B cell (primary cell): ENCODE results near the gene EHMT2. TPM values are rescaled to one million over a fixed set of nuclear protein-coding genes. Genes with fewer than 3 reads are reported as not detected.

Experiments used
- ATAC-seq: fragments of 200-7000 bp; cut with Tn5 transposase; one replicate; pipeline ENCODE4 v1.10.0; 2021; ENCODE audit warnings: low read depth, mild to moderate bottlenecking, moderate number of reproducible peaks, moderate library complexity
- CTCF ChIA-PET: fragments of 350-600 bp; sonication (Branson Sonifier 250); formaldehyde crosslinking; loops from one replicate; lab custom pipeline; 2021; ENCODE audit warnings: antibody characterized with exemption, inconsistent platforms; lab: Charles Lee
- POLR2A ChIA-PET: fragments of 350-600 bp; sonication (Branson Sonifier 250); formaldehyde crosslinking; loops from one replicate; lab custom pipeline; 2021; ENCODE audit warnings: antibody characterized with exemption; lab: Charles Lee
- DNase-seq: peaks from one replicate; pipeline ENCODE4 v3.0.0; 2013
- H2AFZ ChIP-seq: 2 replicates; pipeline ENCODE4 v1.6.1; 2012; ENCODE audit warnings: mild to moderate bottlenecking, low read depth, low read length; ENCODE audit not compliant: insufficient read depth, poor library complexity, severe bottlenecking
- H3K27ac ChIP-seq, 2 donors: 1 replicate in 1 of 2; 2 replicates in 1 of 2; pipeline ENCODE4 v1.5.1; 2012 to 2013; ENCODE audit warnings: low read length in 2 of 2, mild to moderate bottlenecking in 2 of 2, moderate library complexity in 1 of 2
- H3K27me3 ChIP-seq, 4 experiments: fragments of 200-600 bp in 1 of 4; sonication (generic) in 1 of 4; replicated peaks in 1 of 4; 1 replicate in 2 of 4; 2 replicates in 2 of 4; pipeline versions ENCODE4 v1.6.1 to v1.7.0; 2013 to 2016; ENCODE audit warnings: low read length in 3 of 4, mild to moderate bottlenecking in 2 of 4, mixed read lengths in 1 of 4, moderate library complexity in 1 of 4; ENCODE audit not compliant: insufficient read depth in 4 of 4, control insufficient read depth in 3 of 4; ENCODE audit errors: control extremely low read depth in 1 of 4
- H3K36me3 ChIP-seq, 2 experiments: replicated peaks in 1 of 2; 1 replicate in 1 of 2; 2 replicates in 1 of 2; pipeline versions ENCODE4 v1.6.1 to v1.7.1; 2013; ENCODE audit warnings: low read length in 1 of 2; ENCODE audit not compliant: insufficient read depth in 2 of 2, control insufficient read depth in 1 of 2; ENCODE audit errors: control extremely low read depth in 1 of 2, extremely low read depth in 1 of 2
- H3K4me1 ChIP-seq, 2 donors: fragments of 200-600 bp in 1 of 2; sonication (generic) in 1 of 2; 1 replicate in 1 of 2; 2 replicates in 1 of 2; pipeline versions ENCODE4 v1.5.1 to v1.6.1; 2013 to 2017; ENCODE audit warnings: low read length in 2 of 2; ENCODE audit not compliant: control insufficient read depth in 2 of 2, insufficient read depth in 2 of 2
- H3K4me2 ChIP-seq: replicated peaks from 2 replicates; pipeline ENCODE3; 2012; ENCODE audit warnings: mild to moderate bottlenecking, low read depth, low read length; ENCODE audit not compliant: poor library complexity, severe bottlenecking
- H3K4me3 ChIP-seq, 5 experiments: fragments of 200-600 bp in 1 of 5; sonication (generic) in 1 of 5; 1 replicate in 3 of 5; 2 replicates in 2 of 5; pipeline versions ENCODE4 v1.5.1 to v1.7.0; 2011 to 2016; ENCODE audit warnings: low read length in 4 of 5, mild to moderate bottlenecking in 4 of 5, low read depth in 2 of 5, control low read depth in 1 of 5, moderate library complexity in 1 of 5; ENCODE audit not compliant: insufficient read depth in 1 of 5; ENCODE audit errors: control extremely low read depth in 1 of 5, extremely low read depth in 1 of 5
- H3K79me2 ChIP-seq: fragments of 200-600 bp; sonication (generic); one replicate; pipeline ENCODE4 v1.6.0; 2016; ENCODE audit warnings: low read length; ENCODE audit not compliant: control insufficient read depth, insufficient read depth
- H3K9ac ChIP-seq: fragments of 200-600 bp; sonication (generic); 2 replicates; pipeline ENCODE4 v1.6.1; 2017; ENCODE audit warnings: mild to moderate bottlenecking, low read length, moderate library complexity
- H3K9me3 ChIP-seq, 3 donors: one replicate each; pipeline versions ENCODE4 v1.6.1 to v1.7.1; 2013; ENCODE audit warnings: low read length in 2 of 3; ENCODE audit not compliant: control insufficient read depth in 2 of 3, insufficient read depth in 1 of 3; ENCODE audit errors: control extremely low read depth in 1 of 3
- H4K20me1 ChIP-seq: 2 replicates; pipeline ENCODE4 v1.6.0; 2012; ENCODE audit warnings: mild to moderate bottlenecking, low read length; ENCODE audit not compliant: insufficient read depth, control insufficient read depth, poor library complexity, severe bottlenecking
- H3K27ac Mint-ChIP-seq: one replicate; pipeline ENCODE4 v1.8.0; 2021; ENCODE audit warnings: mixed read lengths
- H3K27me3 Mint-ChIP-seq: one replicate; pipeline ENCODE4 v1.8.0; 2021; ENCODE audit warnings: mixed read lengths
- H3K4me1 Mint-ChIP-seq: one replicate; pipeline ENCODE4 v1.8.0; 2021; ENCODE audit warnings: mixed read lengths
- H3K4me3 Mint-ChIP-seq: one replicate; pipeline ENCODE4 v1.8.0; 2021; ENCODE audit warnings: mixed read lengths
- H3K9me3 Mint-ChIP-seq: one replicate; pipeline ENCODE4 v1.8.0; 2022; ENCODE audit warnings: mixed read lengths; ENCODE audit not compliant: insufficient read depth
- EZH2 ChIP-seq: IDR thresholded peaks from 2 replicates; pipeline ENCODE4 v1.6.1; 2012; ENCODE audit warnings: borderline replicate concordance, low read depth, mild to moderate bottlenecking, moderate library complexity, low read length; ENCODE audit not compliant: insufficient read depth, poor library complexity, severe bottlenecking
- WGBS: methylation state at CpG from one replicate; pipeline ENCODE4 v1.1.5; 2013; ENCODE audit warnings: missing lambda C conversion rate; ENCODE audit not compliant: insufficient coverage; 5-methylcytosine and 5-hydroxymethylcytosine counted together
- intact Hi-C: fragments of 100-400 bp; cut with micrococcal nuclease; formaldehyde crosslinking; loops from one replicate; pipeline ENCODE4 v1.10.0; 2022
- polyA plus RNA-seq: library from polyadenylated mRNA; depleted of rRNA; stranded (reverse); fragments of >200 nt; gene quantifications from 2 replicates; pipeline ENCODE4 v1.2.3, GENCODE V29; 2012
- total RNA-seq, 2 donors: library from RNA; stranded (reverse); fragments of 120-200 nt in 1 of 2; gene quantifications; 1 replicate in 1 of 2; 2 replicates in 1 of 2; pipeline versions ENCODE4 v1.2.3 to v1.2.4, GENCODE V29; 2013 to 2022
- TF ChIP-seq, protein P1 (sequence below): fragments of 200-600 bp; IDR thresholded peaks from one replicate; pipeline ENCODE4 v1.8.0; 2022; ENCODE audit warnings: antibody characterized with exemption, mild to moderate bottlenecking

Gene EHMT2
- total and polyA plus RNA-seq, 2 donors (not counting 1 experiment from before 2014, with no cell fraction given), result 86.1 to 108 TPM

DNA sequence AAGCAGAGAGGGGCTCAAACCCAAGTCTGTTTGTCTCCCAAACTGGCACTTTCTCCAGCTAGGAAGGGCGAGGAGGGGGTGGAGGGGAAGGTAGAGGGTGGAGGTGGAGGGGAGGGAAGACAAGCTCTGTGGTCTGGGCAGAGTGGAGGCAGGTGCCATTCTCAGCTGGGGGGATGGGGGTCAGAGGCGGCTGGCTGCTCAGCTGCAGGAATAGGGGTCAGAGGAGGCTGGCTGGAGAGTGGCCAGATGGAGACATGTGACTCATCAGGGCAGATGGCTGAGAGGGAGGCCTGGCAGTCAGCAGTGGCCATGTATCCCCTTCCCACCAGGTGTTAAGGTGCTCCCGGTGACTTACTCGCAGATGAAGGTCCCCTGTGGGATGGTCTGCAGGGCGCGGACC lies 15.2 kb downstream of the EHMT2 start:
- Histone ChIP-seq H3K4me1 (no peaks in the 10 kb centered on the region), H3K27me3 (no peaks in the 10 kb centered on the region), H3K9ac (no peak overlapping the region), H4K20me1 (no peaks in the 10 kb centered on the region), H3K4me3 (no peak overlapping the region), H3K79me2 (no peaks in the 10 kb centered on the region), H3K4me2 (no peak overlapping the region), H3K27ac (no peak overlapping the region), H3K9me3 (no peaks in the 10 kb centered on the region), H3K36me3 (peaks cover 2 to 62% of the 10 kb centered on the region in 2 experiments), H2AFZ (no peak overlapping the region)
- ChIA-PET POLR2A (no interaction called here), CTCF (interaction anchor here (0.6 kb wide), 1 partner anchor 231 kb away, joined by 3 read pairs; no protein-coding TSS in a partner anchor)
- Mint-ChIP-seq H3K27me3 (no peaks in the 10 kb centered on the region), H3K4me3 (no peak overlapping the region), H3K9me3 (no peaks in the 10 kb centered on the region), H3K4me1 (no peaks in the 10 kb centered on the region), H3K27ac (no peak overlapping the region)
- ATAC-seq (no peak), DNase-seq (no peak)
- no peak for TF ChIP-seq EZH2
- TF ChIP-seq, protein P1, sequence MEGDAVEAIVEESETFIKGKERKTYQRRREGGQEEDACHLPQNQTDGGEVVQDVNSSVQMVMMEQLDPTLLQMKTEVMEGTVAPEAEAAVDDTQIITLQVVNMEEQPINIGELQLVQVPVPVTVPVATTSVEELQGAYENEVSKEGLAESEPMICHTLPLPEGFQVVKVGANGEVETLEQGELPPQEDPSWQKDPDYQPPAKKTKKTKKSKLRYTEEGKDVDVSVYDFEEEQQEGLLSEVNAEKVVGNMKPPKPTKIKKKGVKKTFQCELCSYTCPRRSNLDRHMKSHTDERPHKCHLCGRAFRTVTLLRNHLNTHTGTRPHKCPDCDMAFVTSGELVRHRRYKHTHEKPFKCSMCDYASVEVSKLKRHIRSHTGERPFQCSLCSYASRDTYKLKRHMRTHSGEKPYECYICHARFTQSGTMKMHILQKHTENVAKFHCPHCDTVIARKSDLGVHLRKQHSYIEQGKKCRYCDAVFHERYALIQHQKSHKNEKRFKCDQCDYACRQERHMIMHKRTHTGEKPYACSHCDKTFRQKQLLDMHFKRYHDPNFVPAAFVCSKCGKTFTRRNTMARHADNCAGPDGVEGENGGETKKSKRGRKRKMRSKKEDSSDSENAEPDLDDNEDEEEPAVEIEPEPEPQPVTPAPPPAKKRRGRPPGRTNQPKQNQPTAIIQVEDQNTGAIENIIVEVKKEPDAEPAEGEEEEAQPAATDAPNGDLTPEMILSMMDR, result no peak
- intact Hi-C loops, result no loop called here
- 94% methylated on average over 6 of the region's 6 CpGs for WGBS

DNA sequence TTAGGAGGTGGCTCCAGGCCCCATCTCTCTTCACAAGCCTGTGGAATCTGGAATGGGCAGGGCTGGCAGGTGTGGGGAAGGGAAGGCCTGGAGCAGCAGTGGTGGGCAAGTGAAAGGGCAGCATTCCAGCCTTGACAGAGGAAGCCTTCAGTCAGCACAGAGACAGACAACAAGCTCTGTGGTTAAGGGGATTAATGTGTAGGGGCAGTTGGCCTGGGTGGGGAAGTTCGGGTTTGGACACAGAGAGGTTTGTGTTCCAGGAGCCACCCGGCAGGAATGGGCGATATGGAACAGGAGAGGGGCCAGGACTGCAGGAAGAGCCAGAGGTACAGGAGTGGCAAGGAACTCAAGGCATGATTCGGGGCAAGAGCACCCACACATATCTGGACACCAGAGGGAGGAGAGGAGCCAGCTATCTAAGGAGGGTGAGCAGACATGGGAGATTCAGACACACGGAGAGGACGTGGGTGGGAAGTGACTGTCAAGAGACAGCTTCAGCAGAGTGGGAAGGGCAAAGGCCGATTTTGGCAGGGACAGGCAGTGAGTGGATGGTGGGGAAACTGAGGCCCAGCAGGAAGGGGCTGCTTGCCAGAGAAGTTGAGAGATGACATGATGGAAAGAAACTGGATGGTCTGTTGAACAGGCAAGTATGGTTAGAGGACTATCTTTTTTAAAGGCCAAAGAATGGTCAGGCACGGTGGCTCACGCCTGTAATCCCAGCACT lies 16.2 kb downstream of the EHMT2 start:
- no peaks in the 10 kb centered on the region for H3K4me1 ChIP-seq
- no peak for TF ChIP-seq EZH2
- TF ChIP-seq, protein P1, result no peak
- H3K4me3 Mint-ChIP-seq, result no peak overlapping the region
- H4K20me1 ChIP-seq, result no peaks in the 10 kb centered on the region
- DNase-seq, result no peak
- H2AFZ ChIP-seq, result no peak overlapping the region
- no peaks in the 10 kb centered on the region for H3K9me3 ChIP-seq
- H3K9me3 Mint-ChIP-seq, result no peaks in the 10 kb centered on the region
- WGBS, result 98% methylated on average over 8 of the region's 9 CpGs
- H3K36me3 ChIP-seq, result peaks cover 0 to 53% of the 10 kb centered on the region in 2 experiments
- POLR2A ChIA-PET, result no interaction called here
- H3K4me3 ChIP-seq, result no peak overlapping the region
- no peak overlapping the region for H3K27ac ChIP-seq
- CTCF ChIA-PET, result no interaction called here
- H3K79me2 ChIP-seq, result no peaks in the 10 kb centered on the region
- intact Hi-C loops, result no loop called here
- no peak overlapping the region for H3K27ac Mint-ChIP-seq
- H3K4me1 Mint-ChIP-seq, result no peaks in the 10 kb centered on the region
- no peak overlapping the region for H3K4me2 ChIP-seq
- no peaks in the 10 kb centered on the region for H3K27me3 ChIP-seq
- no peak overlapping the region for H3K9ac ChIP-seq
- H3K27me3 Mint-ChIP-seq, result no peaks in the 10 kb centered on the region
- ATAC-seq, result no peak
